ENCODE data around the gene GPR55. TPM values are rescaled to one million over a fixed set of nuclear protein-coding genes. Genes with fewer than 3 reads are reported as not detected.

GPR55 gene
- total RNA-seq, 1 experiment from 2014 or later, result not detected

DNA sequence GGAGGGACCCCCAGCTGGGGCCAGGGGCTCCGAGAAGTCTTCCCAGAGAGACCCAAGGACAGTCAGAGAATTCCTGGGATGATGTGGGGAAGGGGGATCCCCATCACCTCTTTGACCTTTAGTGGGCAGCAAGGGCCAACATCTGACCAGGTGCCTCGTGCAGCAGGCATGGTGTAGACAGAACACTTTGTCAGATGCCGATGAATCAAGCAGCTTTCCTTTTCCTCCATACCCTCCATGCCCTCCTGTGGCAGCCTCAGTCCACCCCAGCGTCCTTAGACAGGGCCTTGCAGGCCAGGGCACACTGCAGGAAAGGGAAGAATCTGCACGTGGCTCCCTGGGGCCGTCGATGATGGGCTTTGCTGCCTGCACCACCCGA lies 26.3 kb downstream of the GPR55 start:
- CTCF ChIA-PET, result interaction anchor here (0.7 to 8.3 kb wide), 4 partner anchors 10 to 88 kb away, joined by 3 to 93 read pairs (median 4); no protein-coding TSS in a partner anchor

DNA sequence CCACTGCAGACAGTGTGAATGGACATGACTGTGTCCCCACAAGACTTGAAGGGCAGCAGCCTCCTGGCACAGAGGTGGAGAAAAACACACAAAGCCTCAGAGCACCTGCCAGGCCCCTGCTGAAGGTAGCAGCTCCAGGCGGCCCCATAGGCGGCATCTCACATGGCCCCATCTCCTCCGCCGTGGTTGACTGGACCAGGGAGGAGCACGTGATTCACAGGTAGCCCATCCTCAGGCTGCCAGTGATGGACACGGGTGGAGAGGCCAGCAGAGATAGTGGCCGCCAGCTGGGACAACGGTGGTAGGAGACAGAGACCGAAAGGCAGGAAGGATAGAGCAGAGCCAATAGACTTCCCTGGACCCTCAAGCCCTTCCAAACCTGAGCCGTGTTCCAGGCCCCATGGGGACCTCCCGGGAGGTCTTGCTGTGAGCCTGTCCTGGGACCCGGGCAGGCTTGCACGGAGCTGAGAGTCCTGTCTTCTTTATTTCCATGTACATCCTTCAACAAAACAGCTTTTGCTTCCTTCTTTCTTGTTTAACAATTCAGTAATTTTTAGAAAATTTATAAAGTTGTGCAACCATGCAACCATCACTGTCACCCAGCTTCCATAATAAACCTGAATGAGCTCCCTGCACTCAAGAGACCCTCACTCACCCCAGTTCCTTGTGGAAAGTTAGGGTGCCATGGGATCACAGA lies 26.9 kb downstream of the GPR55 start:
- ChIA-PET POLR2A (no interaction called here), CTCF (interaction anchor here (0.7 to 8.3 kb wide), 5 partner anchors 10 to 88 kb away, joined by 3 to 93 read pairs (median 5); no protein-coding TSS in a partner anchor)

More for the DNA sequence above, 26.3 kb downstream of the GPR55 start:
- no TSS peak for BruUV-seq (replicated peaks)
- DNase-seq (ENCODE audit: unreplicated experiment), result no peak
- H3K4me3 Mint-ChIP-seq (ENCODE audit: unreplicated experiment), result no peak overlapping the region
- no peak for TF ChIP-seq CTCF (IDR thresholded peaks at IDR 0.05; ENCODE audit: unreplicated experiment)
- H3K27ac Mint-ChIP-seq (ENCODE audit: low read depth, unreplicated experiment), result no peak overlapping the region
- POLR2A ChIA-PET, result no interaction called here
- intact Hi-C loops (cut with micrococcal nuclease), result no loop called here
- H3K36me3 Mint-ChIP-seq (ENCODE audit: insufficient read depth, unreplicated experiment), result no peaks in the 10 kb centered on the region
- H3K27me3 Mint-ChIP-seq (ENCODE audit: insufficient read depth, unreplicated experiment), result peaks cover 33% of the 10 kb centered on the region
- H3K9me3 Mint-ChIP-seq (ENCODE audit: unreplicated experiment), result no peaks in the 10 kb centered on the region
- H3K4me1 Mint-ChIP-seq (ENCODE audit: insufficient read depth, unreplicated experiment), result no peaks in the 10 kb centered on the region

GRCh38 chr2:230896346-230897115 lies 28.5 kb downstream of the GPR55 start:
- ChIA-PET POLR2A (interaction anchor here (0.6 to 1.6 kb wide), 2 partner anchors 91 to 304 kb away, joined by 3 to 4 read pairs; no protein-coding TSS in a partner anchor), CTCF (interaction anchor here (0.6 to 8.3 kb wide), 6 partner anchors 67 to 108 kb away, joined by 3 to 93 read pairs (median 6); no protein-coding TSS in a partner anchor)
- peaks cover 27% of the 10 kb centered on the region for H3K27me3 Mint-ChIP-seq (ENCODE audit: insufficient read depth, unreplicated experiment)
- intact Hi-C loops (cut with micrococcal nuclease), result no loop called here
- no peak for DNase-seq (ENCODE audit: unreplicated experiment)
- no peak overlapping the region for H3K4me3 Mint-ChIP-seq (ENCODE audit: unreplicated experiment)
- H3K4me1 Mint-ChIP-seq (ENCODE audit: insufficient read depth, unreplicated experiment), result no peaks in the 10 kb centered on the region
- H3K36me3 Mint-ChIP-seq (ENCODE audit: insufficient read depth, unreplicated experiment), result no peaks in the 10 kb centered on the region
- no peaks in the 10 kb centered on the region for H3K9me3 Mint-ChIP-seq (ENCODE audit: unreplicated experiment)
- TF ChIP-seq CTCF (IDR thresholded peaks at IDR 0.05; ENCODE audit: unreplicated experiment), result no peak
- BruUV-seq (replicated peaks), result no TSS peak
- H3K27ac Mint-ChIP-seq (ENCODE audit: low read depth, unreplicated experiment), result no peak overlapping the region

More for the DNA sequence above, 26.9 kb downstream of the GPR55 start:
- no peak overlapping the region for H3K4me3 Mint-ChIP-seq (ENCODE audit: unreplicated experiment)
- H3K27ac Mint-ChIP-seq (ENCODE audit: low read depth, unreplicated experiment), result no peak overlapping the region
- no peak for DNase-seq (ENCODE audit: unreplicated experiment)
- TF ChIP-seq CTCF (IDR thresholded peaks at IDR 0.05; ENCODE audit: unreplicated experiment), result no peak
- no TSS peak for BruUV-seq (replicated peaks)
- H3K27me3 Mint-ChIP-seq (ENCODE audit: insufficient read depth, unreplicated experiment), result peaks cover 33% of the 10 kb centered on the region
- H3K4me1 Mint-ChIP-seq (ENCODE audit: insufficient read depth, unreplicated experiment), result no peaks in the 10 kb centered on the region
- intact Hi-C loops (cut with micrococcal nuclease), result no loop called here
- no peaks in the 10 kb centered on the region for H3K9me3 Mint-ChIP-seq (ENCODE audit: unreplicated experiment)
- no peaks in the 10 kb centered on the region for H3K36me3 Mint-ChIP-seq (ENCODE audit: insufficient read depth, unreplicated experiment)

Measured in MCF 10A (cell line).